HG03439 (cell line): ENCODE data around the gene CDKN2B-AS1.
"Not testable (repeated sequence)": the region's sequence is repeated elsewhere in the genome, so short reads cannot be mapped to it uniquely, and the experiment has no call there.

ENCODE experiments used
- ATAC-seq: cut with Tn5 transposase; IDR thresholded peaks from one replicate; pipeline ENCODE4 v1.9.1; 2021; ENCODE audit warnings: mild to moderate bottlenecking, moderate library complexity; ENCODE audit not compliant: unreplicated experiment

CDKN2B-AS1 gene

GRCh38 chr9:22041344-22041743, 46.8 kb downstream of the CDKN2B-AS1 start:
- ATAC-seq: no peak

GRCh38 chr9:22041775-22042174, 47.2 kb downstream of the CDKN2B-AS1 start:
- ATAC-seq: no peak

GRCh38 chr9:22043928-22044327, 49.3 kb downstream of the CDKN2B-AS1 start:
- no peak for ATAC-seq

GRCh38 chr9:22044583-22044982, 50.0 kb downstream of the CDKN2B-AS1 start:
- ATAC-seq: no peak

- ATAC-seq: no peak
Measured at GRCh38 chr9:22045423-22045822, 50.8 kb downstream of the CDKN2B-AS1 start.

- no peak for ATAC-seq
Measured at GRCh38 chr9:22046243-22046885, 51.8 kb downstream of the CDKN2B-AS1 start.

- ATAC-seq: no peak
Measured at GRCh38 chr9:22047596-22047995, 53.0 kb downstream of the CDKN2B-AS1 start.

- ATAC-seq: no peak
Measured at GRCh38 chr9:22049411-22049810, 54.8 kb downstream of the CDKN2B-AS1 start.

GRCh38 chr9:22050924-22051323, 56.3 kb downstream of the CDKN2B-AS1 start:
- no peak for ATAC-seq

- no peak for ATAC-seq
Measured at GRCh38 chr9:22052376-22052945, 57.9 kb downstream of the CDKN2B-AS1 start.

- no peak for ATAC-seq
Measured at GRCh38 chr9:22053178-22053577, 58.6 kb downstream of the CDKN2B-AS1 start.

- ATAC-seq: no peak
Measured at GRCh38 chr9:22054076-22054475, 59.5 kb downstream of the CDKN2B-AS1 start.

- ATAC-seq: no peak
Measured at GRCh38 chr9:22054529-22054928, 59.9 kb downstream of the CDKN2B-AS1 start.

- no peak for ATAC-seq
Measured at GRCh38 chr9:22055090-22055489, 60.5 kb downstream of the CDKN2B-AS1 start.

- no peak for ATAC-seq
Measured at GRCh38 chr9:22056402-22056801, 61.8 kb downstream of the CDKN2B-AS1 start.

- not testable (repeated sequence) for ATAC-seq
Measured at GRCh38 chr9:22057972-22058371, 63.4 kb downstream of the CDKN2B-AS1 start.

GRCh38 chr9:22060831-22061383, 66.3 kb downstream of the CDKN2B-AS1 start:
- ATAC-seq: no peak

GRCh38 chr9:22064957-22065356, 70.4 kb downstream of the CDKN2B-AS1 start:
- ATAC-seq: no peak

GRCh38 chr9:22065431-22066200, 71.0 kb downstream of the CDKN2B-AS1 start:
- ATAC-seq: no peak

GRCh38 chr9:22067196-22067595, 72.6 kb downstream of the CDKN2B-AS1 start:
- ATAC-seq: no peak

- ATAC-seq: no peak
Measured at GRCh38 chr9:22068369-22068768, 73.8 kb downstream of the CDKN2B-AS1 start.

- ATAC-seq: no peak
Measured at GRCh38 chr9:22073349-22073748, 78.8 kb downstream of the CDKN2B-AS1 start.
